HG03060 (cell line): ENCODE results near the gene UNC13D.
"Not testable (repeated sequence)": the region's sequence is repeated elsewhere in the genome, so short reads cannot be mapped to it uniquely, and the experiment has no call there.

ENCODE experiments used
- ATAC-seq: cut with Tn5 transposase; IDR thresholded peaks from one replicate; pipeline ENCODE4 v1.9.1; 2021; ENCODE audit warnings: low read depth, moderate number of reproducible peaks; ENCODE audit not compliant: unreplicated experiment

Gene UNC13D

GRCh38 chr17:75822800-75823166 lies 21.4 kb downstream of the UNC13D start:
- no peak for ATAC-seq

GRCh38 chr17:75822119-75822799 lies 21.9 kb downstream of the UNC13D start:
- no peak for ATAC-seq

- ATAC-seq: no peak
Observed at GRCh38 chr17:75821552-75821951, 22.7 kb downstream of the UNC13D start.

GRCh38 chr17:75820094-75821080 lies 23.8 kb downstream of the UNC13D start:
- ATAC-seq: no peak

GRCh38 chr17:75819678-75820077 lies 24.5 kb downstream of the UNC13D start:
- ATAC-seq: no peak

GRCh38 chr17:75819116-75819515 lies 25.1 kb downstream of the UNC13D start:
- no peak for ATAC-seq

GRCh38 chr17:75818326-75818885 lies 25.8 kb downstream of the UNC13D start:
- ATAC-seq: no peak

- no peak for ATAC-seq
Observed at GRCh38 chr17:75817571-75817970, 26.6 kb downstream of the UNC13D start.

GRCh38 chr17:75816693-75817092 lies 27.5 kb downstream of the UNC13D start:
- ATAC-seq: no peak

GRCh38 chr17:75815399-75815798 lies 28.8 kb downstream of the UNC13D start:
- ATAC-seq: no peak

- ATAC-seq: no peak
Observed at GRCh38 chr17:75814900-75815373, 29.3 kb downstream of the UNC13D start.

- ATAC-seq: no peak
Observed at GRCh38 chr17:75814021-75814395, 30.2 kb downstream of the UNC13D start.

- ATAC-seq: no peak
Observed at GRCh38 chr17:75813081-75814020, 30.9 kb downstream of the UNC13D start.

GRCh38 chr17:75812096-75813013 lies 31.8 kb downstream of the UNC13D start:
- no peak for ATAC-seq

- no peak for ATAC-seq
Observed at GRCh38 chr17:75811174-75811573, 33.0 kb downstream of the UNC13D start.

- not testable (repeated sequence) for ATAC-seq
Observed at GRCh38 chr17:75810756-75811155, 33.4 kb downstream of the UNC13D start.

GRCh38 chr17:75810216-75810615 lies 34.0 kb downstream of the UNC13D start:
- no peak for ATAC-seq

GRCh38 chr17:75809631-75810111 lies 34.5 kb downstream of the UNC13D start:
- no peak for ATAC-seq
